ENCODE measurements around the gene SCRN1.
"Not testable (repeated sequence)": the region's sequence is repeated elsewhere in the genome, so short reads cannot be mapped to it uniquely, and the experiment has no call there.

The SCRN1 gene

DNA sequence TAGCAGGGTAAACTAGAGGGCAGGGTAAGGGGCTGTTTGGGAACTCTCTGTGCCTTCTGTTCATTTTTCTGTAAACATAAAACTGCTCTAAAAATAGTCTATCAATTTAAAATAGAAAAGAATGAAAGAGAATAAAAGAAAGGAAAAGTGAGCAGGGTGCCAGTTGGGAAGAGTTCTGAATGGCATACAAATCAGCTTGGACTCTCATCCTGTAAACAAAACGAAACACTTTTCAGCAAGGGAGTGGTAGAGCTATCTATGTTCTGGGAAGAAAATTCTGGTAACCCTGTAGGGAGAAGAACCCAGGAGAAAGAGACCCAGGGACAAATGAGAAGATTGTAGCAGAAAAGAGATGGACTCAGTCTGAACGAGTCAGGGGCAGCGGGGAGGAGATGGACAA is 24.6 kb downstream of the SCRN1 start:
- DNase-seq, result no peak

DNA sequence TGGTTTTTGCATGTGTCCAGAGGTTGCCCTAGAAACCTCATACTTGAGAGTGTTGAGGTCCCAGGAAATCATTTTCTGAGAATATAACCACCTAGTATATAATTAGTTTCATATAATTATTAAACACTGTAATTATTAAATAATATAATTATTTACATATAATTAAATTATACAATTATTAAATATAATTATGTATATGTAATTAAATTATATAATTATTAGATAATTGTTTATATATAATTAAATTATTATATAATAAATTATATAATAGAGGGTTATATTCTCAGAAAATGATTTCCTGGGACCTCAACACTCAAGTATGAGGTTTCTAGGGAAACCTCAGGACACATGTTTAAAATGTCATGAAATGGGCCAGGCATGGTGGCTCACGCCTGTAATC is 27.6 kb downstream of the SCRN1 start:
- DNase-seq, result no peak

DNA sequence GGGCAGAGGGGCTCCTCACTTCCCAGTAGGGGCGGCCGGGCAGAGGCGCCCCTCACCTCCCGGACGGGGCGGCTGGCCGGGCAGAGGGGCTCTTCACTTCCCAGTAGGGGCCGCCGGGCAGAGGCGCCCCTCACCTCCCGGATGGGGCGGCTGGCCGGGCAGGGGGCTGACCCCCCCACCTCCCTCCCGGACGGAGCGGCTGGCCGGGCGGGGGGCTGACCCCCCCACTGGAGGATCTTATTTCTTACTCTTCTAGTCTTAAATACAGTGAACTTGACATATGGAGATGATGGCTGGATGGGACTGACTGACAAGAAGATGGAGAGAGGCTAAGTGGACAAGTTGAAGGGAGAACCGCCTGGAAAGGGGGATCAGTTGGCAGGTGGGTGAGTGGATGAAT is 28.0 kb downstream of the SCRN1 start:
- not testable (repeated sequence) for DNase-seq

DNA sequence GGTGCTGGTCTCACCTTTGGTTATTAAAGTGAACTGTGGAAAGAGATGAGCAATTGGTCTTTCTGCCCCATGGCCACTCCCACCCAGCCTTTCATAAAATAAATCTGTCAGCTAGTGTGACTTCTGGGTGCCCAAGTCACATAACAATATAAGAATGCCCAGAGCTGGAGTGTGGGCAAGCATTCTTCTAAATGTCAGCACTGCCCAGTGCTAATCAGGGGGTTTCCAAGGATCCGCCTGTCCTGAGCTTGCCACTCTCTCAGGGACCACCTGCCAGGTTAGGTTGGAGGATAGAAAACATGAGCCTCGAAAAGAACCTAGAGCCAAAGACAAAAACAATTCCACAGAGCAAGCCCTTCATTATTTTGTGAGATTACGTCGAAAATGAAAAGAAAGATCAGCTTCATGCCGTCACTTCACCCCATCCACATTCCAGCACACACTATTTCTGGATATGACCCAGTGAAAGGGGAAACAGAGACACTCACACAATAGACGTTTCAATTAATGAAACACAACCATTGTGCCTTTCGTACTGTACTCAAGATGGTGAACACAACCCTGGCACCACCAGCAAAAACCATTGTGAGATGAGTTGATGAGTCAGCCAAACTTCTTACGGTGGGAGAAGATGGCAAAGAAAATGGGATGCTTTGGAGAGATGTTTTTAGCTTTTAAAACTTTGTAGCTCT is 30.8 kb downstream of the SCRN1 start:
- DNase-seq, result no peak

DNA sequence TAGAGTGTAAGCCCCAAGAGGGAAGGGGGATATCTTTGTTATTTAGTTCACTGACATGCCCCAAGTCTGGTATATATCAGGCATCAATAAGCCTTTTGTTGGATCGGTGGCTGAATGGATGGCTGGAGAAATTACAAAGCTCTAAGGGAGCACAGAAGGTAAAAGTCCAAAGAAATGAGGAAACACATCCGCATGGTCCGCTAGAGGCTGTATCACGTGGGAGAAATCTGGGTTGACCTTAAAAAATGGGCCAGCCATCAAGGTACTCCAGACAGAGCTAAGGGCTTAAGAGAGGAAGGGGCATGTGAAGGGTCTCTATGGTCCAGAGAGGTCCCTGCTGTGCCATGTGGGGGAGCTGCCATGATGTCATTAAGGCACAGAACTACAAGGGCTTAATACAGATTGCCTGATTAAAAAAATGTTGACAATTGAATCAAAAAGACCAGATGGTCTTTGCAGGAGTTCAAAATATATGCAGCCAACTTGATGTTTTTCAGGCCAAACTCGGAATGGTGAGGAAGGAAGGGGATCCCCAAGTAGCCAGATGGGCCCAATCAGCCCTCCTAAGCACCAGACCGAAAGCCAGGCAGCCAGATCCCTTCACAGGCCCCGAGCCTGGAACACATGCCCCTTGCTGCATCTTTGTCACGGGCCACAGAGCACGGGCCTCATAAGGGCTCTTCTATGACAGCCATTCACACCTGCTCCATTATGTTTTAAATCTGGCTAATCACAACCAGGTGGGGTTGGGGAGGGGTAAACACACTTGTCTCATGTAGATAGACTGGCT is 31.9 kb downstream of the SCRN1 start:
- DNase-seq, result no peak

DNA sequence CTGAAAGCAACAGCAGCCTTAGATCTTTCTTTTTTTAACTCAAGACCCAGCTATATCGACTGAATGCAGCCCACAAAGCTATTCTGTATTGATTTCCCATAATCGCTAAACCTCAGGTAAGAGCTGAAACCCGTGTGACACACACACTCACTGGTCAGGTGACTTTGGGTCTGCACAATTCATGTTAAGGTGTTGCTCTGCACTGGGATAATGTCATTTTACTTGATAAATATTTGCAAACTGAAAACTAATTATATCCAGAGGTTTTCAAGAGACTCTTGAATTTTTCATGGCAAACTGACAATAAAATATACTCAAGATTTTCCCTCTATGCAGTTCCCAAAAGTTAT is 33.1 kb downstream of the SCRN1 start:
- no peak for DNase-seq

DNA sequence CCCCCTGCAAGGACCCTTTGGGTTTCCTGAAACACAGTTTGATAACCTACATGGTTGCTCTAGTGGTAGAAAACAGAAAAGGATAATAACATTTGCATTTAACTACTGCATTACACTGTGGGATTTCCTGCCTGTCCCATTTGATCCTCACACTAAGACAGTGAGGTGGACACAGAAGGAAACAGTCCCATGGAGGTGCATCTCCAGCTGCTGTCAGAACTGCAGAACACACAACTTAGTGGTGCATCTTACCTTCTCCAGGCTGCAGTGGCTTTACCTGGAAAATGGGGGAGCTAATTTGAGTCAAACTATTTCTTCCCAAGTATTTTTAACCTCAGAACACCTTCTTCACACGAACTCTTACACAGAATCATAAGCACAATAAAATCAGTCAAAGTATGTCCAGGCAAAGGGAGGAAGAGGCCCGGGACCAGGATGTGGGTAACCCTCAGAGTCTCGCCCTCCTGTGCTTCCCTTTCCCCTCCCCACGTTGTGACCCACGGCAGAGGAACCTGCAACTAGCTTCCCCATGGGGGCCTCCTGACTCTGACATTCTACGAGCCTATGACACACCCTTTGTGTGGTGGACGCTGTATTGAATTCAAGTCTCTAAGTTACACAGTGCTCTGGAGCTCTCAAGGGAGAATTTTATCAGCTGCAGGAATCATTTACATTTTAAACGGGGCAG is 33.7 kb downstream of the SCRN1 start:
- DNase-seq, result no peak

DNA sequence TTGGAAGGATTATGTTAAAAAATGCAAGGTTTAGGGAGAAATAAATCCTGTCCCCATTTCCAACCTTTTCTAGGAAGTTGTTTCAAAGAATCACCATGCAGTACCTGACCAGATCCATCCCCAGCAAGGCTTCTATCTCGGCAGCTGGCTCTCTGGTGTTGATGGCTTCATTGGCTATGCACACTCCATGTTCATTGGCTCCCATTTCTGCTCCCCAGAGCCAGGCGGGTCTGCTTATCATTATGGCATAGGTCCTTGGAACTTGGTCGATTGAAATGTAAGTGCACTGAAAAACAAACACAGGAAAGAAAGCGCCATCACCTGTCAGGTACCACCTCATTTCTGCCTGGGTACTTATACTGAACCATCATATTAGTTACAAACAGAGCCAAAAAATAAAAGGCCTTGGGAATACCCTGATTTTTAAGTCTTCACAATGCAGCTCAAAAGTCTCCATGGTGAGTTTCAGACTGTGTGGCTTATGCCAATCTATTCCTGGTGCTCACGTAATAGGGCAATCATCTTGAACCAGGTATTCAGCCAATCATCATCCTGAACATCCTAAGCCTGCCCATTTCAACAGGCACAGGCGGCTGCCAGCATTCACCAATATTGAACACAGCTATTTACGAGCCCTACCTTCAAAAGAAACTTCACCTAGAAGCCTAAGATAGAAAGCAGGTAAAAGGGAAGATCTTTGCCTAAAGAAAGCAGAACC is 34.4 kb downstream of the SCRN1 start:
- DNase-seq, result no peak

DNA sequence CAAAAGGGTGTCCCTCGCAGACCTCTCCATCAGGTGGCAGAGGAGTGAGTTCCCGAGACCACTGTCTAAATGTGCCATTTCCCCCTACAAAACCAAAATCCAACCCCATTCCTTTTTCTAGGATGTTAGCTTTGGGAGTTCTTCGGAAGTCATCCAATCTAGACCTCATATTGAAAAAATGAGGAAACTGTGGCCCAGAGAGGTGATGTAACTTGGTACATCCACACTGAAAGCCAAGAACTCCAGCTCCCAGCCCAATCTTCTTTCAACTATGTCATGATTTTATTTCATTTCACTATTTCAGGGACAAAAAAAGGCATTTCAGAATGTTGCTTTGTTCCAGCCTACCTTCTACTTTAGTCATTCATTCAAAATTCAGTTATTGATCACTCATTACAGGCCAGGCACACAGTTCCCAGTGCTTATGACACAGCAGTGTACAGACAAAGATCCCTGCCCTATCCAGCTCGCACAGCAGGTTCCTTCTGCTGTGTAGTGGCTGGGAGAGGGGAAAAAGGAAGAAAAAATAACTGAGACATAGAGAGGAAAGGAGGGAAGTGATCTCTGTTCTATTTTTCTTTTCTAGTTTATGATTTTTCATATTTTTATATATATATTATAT is 35.8 kb downstream of the SCRN1 start:
- DNase-seq, result peak; percentile 32

DNA sequence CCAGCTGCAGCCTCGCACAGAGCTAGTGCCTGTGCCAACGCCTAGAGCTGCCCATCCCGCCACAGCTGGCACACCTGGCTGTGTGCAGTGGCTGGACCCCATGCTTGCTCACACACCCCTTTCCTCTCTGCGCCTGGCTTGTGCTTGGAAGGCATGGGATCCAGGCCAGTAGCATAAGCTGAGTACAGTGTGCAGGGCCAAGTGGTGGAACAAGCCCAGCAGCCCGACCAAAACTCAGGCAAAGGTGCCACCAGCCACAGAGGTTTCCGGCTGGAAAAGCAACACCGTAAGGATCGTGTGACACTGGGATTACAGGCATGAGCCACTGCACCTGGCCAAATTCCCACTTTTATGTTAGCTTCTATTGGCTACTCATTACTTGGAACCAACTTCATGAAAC is 38.4 kb downstream of the SCRN1 start:
- DNase-seq, result no peak

DNA sequence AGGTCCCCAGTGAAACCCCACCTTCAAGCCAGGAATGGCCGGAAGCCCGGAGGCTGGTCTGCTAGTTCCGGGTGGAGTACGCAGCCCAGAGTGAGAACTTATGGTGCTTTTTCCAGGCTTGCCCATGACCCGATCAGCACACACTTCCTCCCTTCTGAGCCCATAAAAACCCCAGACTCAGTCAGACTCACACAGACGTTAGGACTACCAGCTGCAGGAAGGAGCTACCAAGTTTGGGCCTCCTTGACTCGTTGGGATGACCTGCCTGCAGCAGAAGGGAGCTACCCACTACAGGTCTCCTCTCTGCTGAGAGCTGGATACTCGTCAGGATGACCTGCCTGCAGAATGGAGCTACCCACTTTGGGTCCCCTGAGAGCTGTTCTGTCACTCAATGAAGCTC is 39.1 kb downstream of the SCRN1 start:
- DNase-seq, result no peak

DNA sequence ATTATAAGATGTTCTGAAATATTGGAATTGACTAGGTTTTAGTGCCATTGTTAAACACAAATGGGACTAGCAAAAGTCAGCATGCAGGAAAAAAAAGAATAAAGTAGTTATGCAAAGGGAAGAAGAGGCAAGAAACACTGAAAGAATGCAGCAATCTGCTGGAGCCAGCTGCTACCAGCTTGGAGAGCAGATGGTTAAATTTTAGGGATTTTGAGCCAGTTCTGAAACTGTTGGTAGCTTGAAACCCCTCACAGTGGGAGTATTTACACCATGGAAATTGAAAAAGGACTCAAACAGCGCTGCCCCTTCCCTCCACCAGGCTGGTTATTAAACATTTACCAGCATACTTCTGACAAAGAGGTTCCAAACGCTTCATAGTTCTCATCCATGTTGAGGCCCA is 41.0 kb downstream of the SCRN1 start:
- DNase-seq, result no peak

DNA sequence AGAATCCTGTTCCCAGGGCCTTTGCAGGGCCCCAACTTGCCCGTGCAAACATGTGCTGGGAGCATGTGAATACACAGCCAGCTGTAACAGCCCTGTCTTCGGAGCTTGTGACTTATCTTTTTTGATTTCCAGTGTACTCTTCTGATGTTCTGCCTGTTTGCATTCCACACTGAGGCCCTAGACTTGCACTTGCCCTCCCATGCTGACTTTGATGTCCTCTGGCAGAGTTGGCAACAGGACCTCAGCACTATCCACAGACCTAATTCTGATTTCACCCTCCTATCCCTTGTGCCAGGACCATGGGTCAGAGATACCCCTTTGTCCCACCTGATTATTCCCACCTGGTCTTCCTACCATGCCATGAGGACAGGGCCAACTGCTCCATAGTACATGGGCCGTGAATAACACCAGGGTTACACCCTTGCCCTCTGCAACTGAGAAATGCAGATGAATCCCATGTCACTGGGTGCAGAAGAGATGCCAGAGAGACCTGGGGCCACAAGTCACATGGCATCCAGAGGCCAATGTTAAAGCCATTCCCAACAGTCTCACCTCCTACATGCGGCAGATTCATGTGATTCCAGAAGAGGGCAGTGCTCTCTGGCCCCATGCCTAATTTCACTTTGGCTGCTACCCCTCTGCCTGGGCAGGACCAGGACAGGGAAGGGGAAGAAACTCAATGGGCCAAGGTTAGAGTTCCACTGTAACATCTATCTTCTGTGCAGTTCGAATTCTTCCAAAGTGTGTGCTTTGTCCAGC is 43.0 kb downstream of the SCRN1 start:
- peak; percentile 42 for DNase-seq

DNA sequence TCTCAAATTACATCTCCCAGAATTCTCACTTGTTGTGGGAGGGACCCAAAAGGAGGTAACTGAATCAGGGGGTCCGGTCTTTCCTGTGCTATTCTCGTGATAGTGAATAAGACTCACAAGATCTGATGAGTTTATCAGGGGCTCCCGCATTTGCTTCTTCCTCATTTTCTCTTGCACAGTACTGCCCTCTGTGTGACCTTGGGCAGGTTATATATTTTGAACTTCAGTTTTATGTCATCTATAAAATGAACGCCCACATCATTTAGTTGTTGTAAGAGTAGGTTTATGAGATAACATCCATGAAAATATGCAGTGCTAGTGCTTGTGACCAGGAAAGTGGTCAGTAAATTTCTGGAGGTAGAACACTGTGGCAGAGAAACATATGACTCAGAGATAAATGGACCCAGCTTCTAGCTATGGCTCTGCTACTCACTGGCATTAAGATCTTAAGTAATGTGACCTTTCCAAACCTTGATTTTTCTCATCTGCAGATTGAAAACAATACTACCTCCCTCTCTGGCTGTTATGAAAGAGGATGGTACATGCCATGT is 44.3 kb downstream of the SCRN1 start:
- DNase-seq, result no peak

DNA sequence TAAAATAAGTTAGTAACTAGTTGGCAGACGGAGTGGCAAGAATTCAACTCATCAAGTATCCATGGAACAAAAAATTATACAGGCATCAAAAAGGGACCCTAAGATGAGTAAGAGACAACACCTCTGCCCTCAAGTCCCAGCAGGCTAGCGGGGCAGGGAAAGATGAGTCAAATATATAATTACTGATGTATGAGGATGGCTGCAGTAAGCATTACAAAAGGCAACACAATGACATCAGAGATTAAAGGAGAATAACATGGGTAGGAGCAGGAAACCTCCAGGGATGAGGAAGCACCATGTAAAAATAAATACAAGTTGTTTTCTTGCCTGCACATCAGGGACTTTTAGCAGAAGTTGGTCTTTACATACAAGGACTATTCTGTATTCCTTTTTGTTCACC is 49.4 kb downstream of the SCRN1 start:
- peak; percentile 6 for DNase-seq

DNA sequence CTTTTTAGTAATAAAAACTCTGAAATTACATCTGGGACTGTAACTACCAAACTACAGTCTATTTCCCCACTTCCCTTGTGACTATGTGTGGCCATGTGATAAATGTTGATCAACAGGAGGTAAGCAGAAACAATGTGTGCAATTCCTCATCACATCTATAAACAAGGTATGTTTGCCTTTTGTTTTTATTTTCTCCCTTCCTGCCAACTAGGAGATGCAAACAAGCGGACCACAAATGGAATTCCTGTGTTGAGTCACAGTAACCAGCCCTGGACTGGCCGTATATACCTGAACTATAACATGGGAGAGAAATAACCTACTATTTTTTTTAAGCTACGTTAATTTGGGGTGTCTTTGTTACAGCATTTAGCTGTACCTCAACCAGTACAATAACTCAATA is 52.5 kb downstream of the SCRN1 start:
- no peak for DNase-seq

DNA sequence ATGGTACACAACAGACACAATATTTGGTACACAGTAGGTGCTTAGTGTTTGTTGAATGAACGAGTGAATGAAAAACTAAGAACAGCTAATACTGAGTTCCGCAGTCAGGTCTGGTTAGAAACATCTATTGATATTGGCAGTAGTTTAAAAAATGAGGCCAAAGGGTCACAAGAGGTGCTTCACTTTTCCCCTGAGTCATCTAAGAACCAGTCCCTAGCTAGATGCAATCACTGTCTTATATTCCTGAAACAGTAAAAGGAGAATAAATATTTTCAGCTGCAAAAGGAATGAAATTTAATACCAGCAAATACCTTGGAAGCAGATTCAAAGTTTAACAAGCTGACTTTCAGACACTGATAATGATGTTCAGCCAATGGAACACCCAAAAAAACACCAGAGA is 54.5 kb downstream of the SCRN1 start:
- no peak for DNase-seq

DNA sequence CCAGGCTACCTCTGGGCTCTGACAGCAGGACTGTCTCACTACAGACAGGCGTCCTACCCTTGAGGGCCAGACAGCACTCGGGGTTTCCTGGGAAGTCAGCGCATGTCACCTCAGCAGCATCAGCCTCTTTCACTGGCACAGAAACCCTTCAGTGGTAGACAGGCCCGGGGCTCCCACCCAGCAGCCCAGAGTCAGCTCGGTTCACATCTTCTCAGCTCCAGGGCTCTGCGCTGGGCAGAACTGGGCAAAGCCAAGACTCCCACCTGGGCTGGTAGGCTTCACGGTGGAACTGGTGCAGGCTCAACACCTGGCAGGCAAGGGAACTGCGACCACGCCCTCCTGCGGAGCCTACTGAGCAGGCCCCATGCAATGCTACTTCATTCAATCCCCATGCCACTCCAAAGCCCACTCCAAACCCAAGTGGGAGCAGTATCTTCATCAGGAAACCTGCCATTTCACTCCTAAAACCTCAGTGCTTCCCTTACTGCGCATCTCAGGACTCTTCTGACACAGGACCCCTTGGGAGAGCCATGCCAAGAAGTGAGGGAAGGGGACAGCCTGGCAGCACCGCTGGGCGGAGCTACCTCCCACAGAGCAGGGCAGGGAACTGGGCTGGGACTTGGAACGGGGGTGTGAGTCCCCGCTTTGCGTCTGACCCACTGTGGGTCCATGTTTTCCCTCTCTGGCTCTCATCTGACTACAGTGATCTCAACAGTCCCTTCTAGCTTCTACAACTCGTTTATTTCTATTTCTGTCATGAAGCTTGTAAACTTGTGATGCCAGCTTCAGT is 60.4 kb downstream of the SCRN1 start:
- no peak for DNase-seq

DNA sequence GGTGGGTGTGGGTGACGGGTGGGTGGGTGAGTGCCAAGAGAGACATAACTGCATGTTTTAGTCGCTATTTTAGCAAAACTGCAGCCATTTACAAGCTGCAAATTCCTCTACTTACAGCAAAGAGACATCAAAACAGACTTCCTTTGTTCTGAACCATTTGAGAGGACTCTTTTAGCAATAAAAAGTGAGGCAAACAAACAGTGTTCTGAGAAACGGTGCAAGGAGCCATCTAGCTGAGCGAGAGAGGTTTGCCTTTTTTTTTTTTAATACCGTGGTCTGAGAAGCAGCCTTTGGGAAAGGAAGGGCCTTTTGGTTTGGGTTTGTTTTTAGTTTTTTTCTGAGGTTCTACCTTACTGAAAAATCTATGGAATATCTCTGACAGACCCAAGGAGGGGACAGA is 62.9 kb downstream of the SCRN1 start:
- no peak for DNase-seq

DNA sequence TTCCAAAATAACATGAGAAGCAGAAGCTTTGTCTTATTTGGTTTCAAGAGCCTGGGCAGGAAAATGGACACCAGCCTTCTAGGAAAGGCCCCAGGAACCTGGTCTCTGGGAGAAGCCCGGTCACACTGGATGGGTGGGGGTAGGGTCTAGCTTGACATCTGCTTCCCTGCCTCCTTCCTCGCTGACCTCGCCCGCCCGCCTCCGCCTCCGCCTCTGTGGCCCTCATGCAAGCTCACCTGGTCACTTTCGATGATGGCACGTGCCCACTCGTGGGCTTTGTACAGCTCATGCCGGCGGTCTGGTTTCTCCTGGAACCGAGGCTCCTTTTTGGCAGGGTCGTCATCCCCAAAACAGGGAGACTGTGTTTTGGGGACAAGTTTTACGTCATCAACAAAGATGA is 63.4 kb downstream of the SCRN1 start:
- DNase-seq, result no peak

DNA sequence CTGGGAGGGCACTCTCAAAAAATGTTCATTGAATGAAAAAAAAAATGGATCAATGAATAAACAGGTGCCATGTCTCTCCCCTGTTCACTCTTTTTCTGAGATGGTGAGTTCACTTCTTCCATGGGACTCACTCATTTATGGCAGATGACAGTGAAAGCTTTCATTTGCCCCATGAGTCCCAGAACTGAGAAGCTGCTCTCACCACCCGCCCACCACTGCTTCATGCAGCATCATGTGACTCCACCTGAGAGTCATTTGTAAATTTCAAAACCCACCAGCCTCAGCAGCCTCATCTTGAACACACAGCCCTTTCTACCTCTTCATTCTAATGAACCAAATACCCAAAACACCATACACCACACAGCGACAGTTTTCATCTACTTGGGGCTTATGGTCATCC is 64.9 kb downstream of the SCRN1 start:
- DNase-seq, result no peak

Measured in fibroblast of skin of right biceps (primary cell).